GM21423 (cell line): ENCODE data around the gene SLC6A18.
"Not testable (repeated sequence)": the region's sequence is repeated elsewhere in the genome, so short reads cannot be mapped to it uniquely, and the experiment has no call there.

Source experiments
- ATAC-seq: cut with Tn5 transposase; IDR thresholded peaks from one replicate; pipeline ENCODE4 v1.9.1; 2021; ENCODE audit warnings: mild to moderate bottlenecking, moderate library complexity; ENCODE audit not compliant: unreplicated experiment

Gene SLC6A18

DNA sequence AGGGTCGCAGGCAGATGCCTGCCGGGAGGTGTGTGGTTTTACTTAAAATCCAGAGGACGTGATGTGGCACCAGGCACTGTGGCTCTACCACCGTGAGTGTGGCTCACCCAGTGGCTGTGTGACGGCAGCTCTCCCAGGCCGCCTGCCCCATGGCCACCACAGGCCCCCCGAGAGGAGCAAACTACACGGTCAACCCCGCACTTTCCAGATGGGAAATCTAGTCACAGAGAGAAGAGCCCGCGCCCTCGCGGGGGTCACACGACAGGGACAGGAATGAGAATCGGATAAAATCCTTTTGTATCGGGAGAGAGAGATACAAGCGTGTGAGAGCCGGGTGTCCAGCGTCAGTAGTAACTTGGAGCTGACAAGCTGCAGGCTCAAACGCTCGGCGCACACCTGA, 45.2 kb downstream of the SLC6A18 start:
- ATAC-seq: no peak

DNA sequence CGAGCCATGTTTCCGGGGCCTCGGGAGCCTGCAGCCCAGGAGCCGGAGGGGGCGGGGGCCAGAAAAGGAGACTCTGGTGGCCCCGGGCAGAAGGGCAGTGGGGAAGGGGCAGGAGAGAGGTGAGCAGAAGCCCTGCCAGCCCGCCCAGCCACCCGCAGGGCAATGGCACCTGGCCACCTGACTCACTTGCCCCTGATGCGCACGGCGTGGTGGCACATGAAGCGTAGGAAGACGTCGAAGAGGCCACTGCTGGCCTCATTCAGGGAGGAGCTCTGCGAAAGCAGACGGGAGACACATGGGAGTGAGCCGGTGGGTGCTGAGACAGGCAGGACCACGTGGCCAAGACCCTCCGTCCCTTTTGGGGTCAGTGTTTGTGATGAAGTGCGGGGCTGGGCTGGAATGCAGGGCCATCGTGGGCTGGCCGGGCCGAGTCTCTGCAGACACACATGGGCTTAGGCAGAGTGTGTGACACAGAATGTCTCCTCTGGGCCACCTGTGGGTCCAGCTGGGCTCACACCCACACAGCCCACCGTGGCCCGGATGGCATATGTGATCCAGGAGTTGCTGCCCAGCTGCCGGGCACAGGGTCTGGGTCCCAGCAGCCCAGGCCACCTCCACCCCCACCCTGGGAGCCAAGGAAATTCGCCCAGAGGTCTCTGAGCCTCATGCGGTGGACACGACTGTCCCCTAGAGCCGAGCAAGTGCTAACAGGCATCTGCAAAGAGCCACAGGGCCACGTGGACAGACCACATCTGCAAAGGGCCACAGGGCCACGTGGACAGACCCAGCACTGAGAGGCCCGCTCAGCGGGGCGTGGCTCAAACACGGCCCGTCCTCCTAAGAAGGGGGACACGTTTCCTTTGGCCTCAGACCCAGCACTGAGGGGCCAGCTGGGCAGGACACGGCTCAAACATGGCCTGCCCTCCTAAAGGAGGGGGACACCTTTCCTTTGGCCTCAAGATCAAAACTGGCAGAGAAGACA, 46.0 kb downstream of the SLC6A18 start:
- no peak for ATAC-seq

DNA sequence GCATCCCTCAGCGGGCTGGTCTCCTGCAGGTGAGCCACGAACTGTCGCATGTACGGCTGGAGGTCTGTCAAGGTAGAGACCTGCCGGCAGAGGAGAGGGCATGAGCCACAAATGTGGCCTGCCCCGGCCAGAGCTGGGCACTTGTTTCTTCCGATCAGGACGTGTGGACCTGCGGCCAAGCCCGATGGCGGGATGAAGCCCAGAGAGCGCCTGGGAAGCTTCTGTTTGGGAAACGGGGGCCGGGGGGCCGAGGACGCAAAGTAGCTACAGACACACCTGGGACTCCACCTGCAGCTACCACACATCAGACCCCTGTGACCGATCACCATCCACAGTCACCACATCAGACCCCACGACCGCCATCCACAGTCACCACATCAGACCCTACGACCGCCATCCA, 47.0 kb downstream of the SLC6A18 start:
- no peak for ATAC-seq

- ATAC-seq: no peak
Observed at GRCh38 chr5:1273745-1274144, 48.6 kb downstream of the SLC6A18 start.

GRCh38 chr5:1274471-1274870, 49.3 kb downstream of the SLC6A18 start:
- ATAC-seq: no peak

DNA sequence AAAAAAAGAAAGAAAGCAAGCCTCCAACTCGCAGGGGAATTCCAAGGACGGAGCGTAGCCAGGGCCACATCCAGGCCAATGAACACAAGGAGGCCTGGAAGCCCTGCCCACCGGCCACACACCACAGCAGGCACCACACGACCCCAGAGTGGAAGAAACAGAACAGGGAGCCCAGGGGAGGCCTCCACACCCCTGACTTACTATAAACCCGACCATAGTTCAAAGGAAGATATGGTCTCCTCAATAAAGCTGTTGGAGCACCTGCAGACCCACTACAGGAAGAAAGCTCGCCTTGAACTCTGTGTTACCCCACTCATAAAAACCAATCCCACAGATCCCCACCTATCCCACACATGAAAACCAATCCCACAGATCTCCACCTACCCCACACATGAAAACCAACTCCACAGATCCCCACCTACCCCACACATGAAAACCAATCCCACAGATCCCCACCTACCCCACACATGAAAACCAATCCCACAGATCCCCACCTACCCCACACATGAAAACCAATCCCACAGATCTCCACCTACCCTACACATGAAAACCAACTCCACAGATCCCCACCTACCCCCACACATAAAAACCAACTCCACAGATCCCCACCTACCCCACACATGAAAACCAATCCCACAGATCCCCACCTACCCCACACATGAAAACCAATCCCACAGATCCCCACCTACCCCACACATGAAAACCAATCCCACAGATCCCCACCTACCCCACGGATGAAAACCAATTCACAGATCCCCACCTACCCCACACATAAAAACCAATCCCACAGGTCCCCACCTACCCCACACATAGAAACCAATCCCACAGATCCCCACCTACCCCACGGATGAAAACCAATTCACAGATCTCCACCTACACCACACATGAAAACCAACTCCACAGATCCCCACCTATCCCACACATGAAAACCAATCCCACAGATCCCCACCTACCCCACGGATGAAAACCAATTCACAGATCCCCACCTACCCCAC, 50.5 kb downstream of the SLC6A18 start:
- not testable (repeated sequence) for ATAC-seq

DNA sequence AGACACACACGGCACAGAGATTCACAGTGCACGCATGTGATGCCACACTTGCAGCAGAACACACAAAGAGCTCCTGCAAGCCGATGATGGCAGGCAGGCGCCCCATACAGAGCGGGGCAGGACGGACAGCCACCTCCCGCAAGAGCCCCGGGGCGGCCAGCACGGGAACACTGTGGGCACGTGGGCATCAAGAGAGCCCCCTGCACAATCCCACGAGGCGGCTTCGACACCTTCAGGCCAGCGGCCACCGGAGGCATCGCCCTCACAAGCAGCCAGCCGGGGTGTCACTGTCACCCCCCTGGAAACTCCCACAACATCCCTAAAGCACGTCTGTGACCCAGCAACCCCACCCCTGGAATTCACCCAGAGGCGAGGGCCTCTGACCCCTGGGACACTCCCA, 51.7 kb downstream of the SLC6A18 start:
- no peak for ATAC-seq

GRCh38 chr5:1277331-1277730, 52.1 kb downstream of the SLC6A18 start:
- no peak for ATAC-seq

GRCh38 chr5:1277781-1278180, 52.6 kb downstream of the SLC6A18 start:
- no peak for ATAC-seq

GRCh38 chr5:1278216-1278615, 53.0 kb downstream of the SLC6A18 start:
- ATAC-seq: no peak

DNA sequence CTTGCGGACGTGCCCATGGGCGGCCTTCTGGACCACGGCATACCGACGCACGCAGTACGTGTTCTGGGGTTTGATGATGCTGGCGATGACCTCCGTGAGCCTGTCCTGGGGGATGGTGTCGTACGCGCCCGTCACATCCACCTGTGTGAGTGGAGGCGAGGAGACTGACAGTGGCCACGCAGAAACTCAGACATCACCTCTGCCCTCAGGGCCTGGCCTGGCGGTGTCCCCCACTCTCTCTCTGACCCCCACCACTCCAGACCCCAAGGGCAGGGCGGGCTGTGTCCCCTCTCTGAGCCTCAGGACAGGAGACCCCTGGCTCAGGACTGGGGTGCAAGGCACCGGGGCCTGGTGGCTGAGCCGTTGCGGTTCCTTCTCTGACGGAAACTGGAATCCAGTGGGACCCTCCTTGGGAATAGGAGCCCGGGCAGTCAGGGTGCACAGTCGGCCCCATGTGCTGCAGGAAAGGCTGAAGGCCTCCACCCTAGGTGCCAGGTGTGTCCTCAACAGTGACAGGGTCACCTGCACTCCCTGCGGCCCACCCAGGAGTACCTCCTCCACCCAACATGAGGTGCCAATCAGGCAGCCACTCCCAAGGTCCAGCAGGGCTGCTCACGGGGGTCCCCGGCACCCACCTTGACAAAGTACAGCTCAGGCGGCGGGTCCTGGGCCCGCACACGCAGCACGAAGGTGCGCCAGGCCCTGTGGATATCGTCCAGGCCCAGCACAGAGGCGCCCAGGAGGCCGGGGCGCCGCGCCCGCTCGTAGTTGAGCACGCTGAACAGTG, 53.7 kb downstream of the SLC6A18 start:
- ATAC-seq: no peak

GRCh38 chr5:1279443-1280151, 54.4 kb downstream of the SLC6A18 start:
- no peak for ATAC-seq

DNA sequence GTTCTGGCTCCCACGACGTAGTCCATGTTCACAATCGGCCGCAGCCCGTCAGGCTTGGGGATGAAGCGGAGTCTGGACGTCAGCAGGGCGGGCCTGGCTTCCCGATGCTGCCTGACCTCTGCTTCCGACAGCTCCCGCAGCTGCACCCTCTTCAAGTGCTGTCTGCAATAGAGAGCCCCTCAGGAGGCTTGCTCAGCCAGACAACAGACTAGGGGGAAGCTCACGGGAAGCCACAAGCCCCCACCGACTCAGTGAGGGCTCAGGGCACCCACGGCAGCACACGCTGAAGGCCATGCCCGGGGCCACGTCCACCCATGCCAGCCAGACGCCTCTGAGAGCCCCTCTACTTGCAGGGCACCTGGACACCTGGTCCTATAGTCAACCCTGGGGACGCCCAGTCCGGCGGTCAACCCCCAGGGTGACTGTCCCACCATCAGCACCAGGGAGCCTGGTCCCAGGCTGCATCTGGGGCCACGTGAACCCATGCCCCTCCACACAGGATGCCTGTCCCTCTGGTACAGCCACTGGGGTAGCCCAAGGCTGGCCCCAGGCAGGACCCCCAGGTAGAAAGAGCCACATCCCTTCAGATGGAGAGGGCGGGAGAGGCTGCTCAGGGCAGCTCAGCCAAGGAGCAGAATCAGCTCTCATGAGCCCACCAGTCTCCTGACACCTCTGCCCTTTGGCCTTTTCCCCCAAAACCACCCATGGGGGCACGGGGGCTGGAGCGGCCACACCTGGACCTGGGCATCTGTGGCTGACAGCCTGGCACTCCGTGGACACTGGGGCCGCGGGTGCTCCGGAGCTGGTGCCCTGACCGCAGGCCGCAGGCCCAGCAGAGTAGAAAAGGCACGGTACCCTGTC, 55.2 kb downstream of the SLC6A18 start:
- ATAC-seq: no peak

DNA sequence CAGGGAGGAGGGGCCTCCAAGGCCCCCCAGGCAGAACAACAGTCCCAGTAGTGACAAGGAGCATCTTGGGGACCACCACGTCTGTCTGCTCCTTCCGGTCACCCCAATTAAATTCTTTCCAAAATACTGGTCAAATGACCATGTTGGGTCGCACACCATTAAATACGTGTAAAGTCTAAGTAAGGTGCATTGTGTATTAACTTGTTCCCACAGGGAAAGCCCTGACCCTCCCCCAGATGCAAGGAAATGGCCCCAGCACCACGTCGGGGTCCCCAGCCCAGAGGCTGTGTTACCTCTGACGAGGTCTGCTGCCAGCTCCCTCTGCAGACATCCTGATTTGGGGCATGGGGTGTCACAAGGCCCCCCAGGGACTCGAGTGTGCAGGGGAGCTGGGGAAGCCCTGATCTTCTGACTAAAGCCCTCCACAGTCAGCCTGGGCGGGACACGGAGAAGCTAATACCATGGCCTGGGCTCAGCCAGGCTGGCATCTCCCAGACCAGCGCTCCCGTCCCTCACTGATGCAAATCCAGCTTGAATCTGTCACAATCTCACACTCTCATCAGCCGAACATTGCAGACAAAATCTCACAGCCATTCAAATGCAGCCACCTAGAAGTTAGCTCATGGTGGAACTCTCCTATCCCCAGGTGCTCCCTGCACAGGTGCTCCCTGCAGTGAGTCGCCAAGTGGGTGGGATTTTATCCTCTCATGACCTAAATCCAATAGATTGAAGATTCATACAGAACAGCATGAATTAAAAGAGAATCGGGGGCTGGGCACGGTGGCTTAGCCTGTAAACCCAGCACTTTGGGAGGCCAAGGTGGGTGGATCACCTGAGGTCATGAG, 56.1 kb downstream of the SLC6A18 start:
- no peak for ATAC-seq

- no peak for ATAC-seq
Observed at GRCh38 chr5:1282131-1282992, 57.2 kb downstream of the SLC6A18 start.

GRCh38 chr5:1282993-1283728, 58.0 kb downstream of the SLC6A18 start:
- ATAC-seq: not testable (repeated sequence)

DNA sequence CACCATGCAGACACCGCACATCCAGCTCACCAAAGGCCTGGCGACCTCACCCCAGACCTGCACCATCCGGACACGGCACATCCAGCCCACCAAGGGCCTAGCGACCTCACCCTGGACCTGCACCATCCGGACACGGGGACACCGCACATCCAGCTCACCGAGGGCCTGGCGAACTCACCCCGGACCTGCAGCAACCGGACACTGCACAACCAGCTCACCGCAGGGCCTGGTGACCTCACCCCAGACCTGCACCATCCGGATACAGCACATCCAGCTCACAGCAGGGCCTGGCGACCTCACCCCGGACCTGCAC, 58.5 kb downstream of the SLC6A18 start:
- ATAC-seq: not testable (repeated sequence)
